Stimulated activated CD4-positive, alpha-beta T cell treated with anti-CD3 and anti-CD28 coated beads, TNF-alpha, amount 100 ng/mL, for 24 hours (primary cell): Measurements from ENCODE around the gene SFTPA2.
"Not testable (repeated sequence)": the region's sequence is repeated elsewhere in the genome, so short reads cannot be mapped to it uniquely, and the experiment has no call there.

ENCODE experiments used
- DNase-seq, 3 experiments: peaks; one replicate each; pipeline ENCODE4 v3.0.0-alpha.2; 2020; ENCODE audit warnings: low read depth in 3 of 3

Gene SFTPA2

GRCh38 chr10:79560160-79560709 lies at the start of gene SFTPA2:
Gene SFTPA2 (minus strand): TSS chr10:79560407. CDS start chr10:79559483, 924 bp downstream.
- no peak for DNase-seq

GRCh38 chr10:79608505-79609375 lies 48.5 kb upstream of the SFTPA2 start:
- peak in 1 of 3 experiments; percentile 42 for DNase-seq

GRCh38 chr10:79605308-79605707 lies 45.1 kb upstream of the SFTPA2 start:
- no peak for DNase-seq

GRCh38 chr10:79604294-79604693 lies 44.1 kb upstream of the SFTPA2 start:
- DNase-seq = no peak

- no peak for DNase-seq
Observed at GRCh38 chr10:79602953-79603352, 42.7 kb upstream of the SFTPA2 start.

- DNase-seq = no peak
Observed at GRCh38 chr10:79601939-79602338, 41.7 kb upstream of the SFTPA2 start.

- DNase-seq = not testable (repeated sequence)
Observed at GRCh38 chr10:79599644-79600043, 39.4 kb upstream of the SFTPA2 start.

GRCh38 chr10:79595510-79595909 lies 35.3 kb upstream of the SFTPA2 start:
- DNase-seq = no peak

- DNase-seq = not testable (repeated sequence)
Observed at GRCh38 chr10:79594565-79594964, 34.4 kb upstream of the SFTPA2 start.

GRCh38 chr10:79593377-79593776 lies 33.2 kb upstream of the SFTPA2 start:
- DNase-seq = no peak

GRCh38 chr10:79588800-79589199 lies 28.6 kb upstream of the SFTPA2 start:
- no peak for DNase-seq

GRCh38 chr10:79586933-79587332 lies 26.7 kb upstream of the SFTPA2 start:
- DNase-seq = no peak

- no peak for DNase-seq
Observed at GRCh38 chr10:79585870-79586527, 25.8 kb upstream of the SFTPA2 start.

GRCh38 chr10:79583488-79584024 lies 23.3 kb upstream of the SFTPA2 start:
- no peak for DNase-seq

- DNase-seq = not testable (repeated sequence)
Observed at GRCh38 chr10:79582954-79583353, 22.7 kb upstream of the SFTPA2 start.

- DNase-seq = no peak
Observed at GRCh38 chr10:79582096-79582495, 21.9 kb upstream of the SFTPA2 start.

GRCh38 chr10:79581044-79581443 lies 20.8 kb upstream of the SFTPA2 start:
- DNase-seq = no peak

GRCh38 chr10:79579361-79579760 lies 19.2 kb upstream of the SFTPA2 start:
- no peak for DNase-seq

GRCh38 chr10:79570624-79571023 lies 10.4 kb upstream of the SFTPA2 start:
- not testable (repeated sequence) for DNase-seq

GRCh38 chr10:79563426-79563825 lies 3.2 kb upstream of the SFTPA2 start:
- no peak for DNase-seq

- peak; percentile 25 to 63 (median 40) for DNase-seq
Observed at GRCh38 chr10:79562135-79562756, 2.0 kb upstream of the SFTPA2 start.

GRCh38 chr10:79561257-79561656 lies 1.1 kb upstream of the SFTPA2 start:
- DNase-seq = no peak
